LNCaP clone FGC (cell line): ENCODE data around the gene SSPN.

Experiments used
- DNase-seq: peaks from one replicate; pipeline ENCODE4 v3.0.0-alpha.2; 2011; ENCODE audit warnings: low read depth
- H3K4me3 ChIP-seq: 2 replicates; pipeline ENCODE4 v1.5.1; 2011; ENCODE audit warnings: mild to moderate bottlenecking, low read depth, low read length, control low read depth
- TF ChIP-seq, protein P1 (sequence below): IDR thresholded peaks from 2 replicates; pipeline ENCODE4 v1.5.1; 2012; ENCODE audit warnings: mild to moderate bottlenecking; ENCODE audit not compliant: control insufficient read depth, insufficient read depth; ENCODE audit errors: extremely low read depth

The SSPN gene

GRCh38 chr12:26244503-26244902 lies 49.1 kb downstream of the SSPN start:
- H3K4me3 ChIP-seq: no peak overlapping the region
- no peak for DNase-seq
- TF ChIP-seq, protein P1, sequence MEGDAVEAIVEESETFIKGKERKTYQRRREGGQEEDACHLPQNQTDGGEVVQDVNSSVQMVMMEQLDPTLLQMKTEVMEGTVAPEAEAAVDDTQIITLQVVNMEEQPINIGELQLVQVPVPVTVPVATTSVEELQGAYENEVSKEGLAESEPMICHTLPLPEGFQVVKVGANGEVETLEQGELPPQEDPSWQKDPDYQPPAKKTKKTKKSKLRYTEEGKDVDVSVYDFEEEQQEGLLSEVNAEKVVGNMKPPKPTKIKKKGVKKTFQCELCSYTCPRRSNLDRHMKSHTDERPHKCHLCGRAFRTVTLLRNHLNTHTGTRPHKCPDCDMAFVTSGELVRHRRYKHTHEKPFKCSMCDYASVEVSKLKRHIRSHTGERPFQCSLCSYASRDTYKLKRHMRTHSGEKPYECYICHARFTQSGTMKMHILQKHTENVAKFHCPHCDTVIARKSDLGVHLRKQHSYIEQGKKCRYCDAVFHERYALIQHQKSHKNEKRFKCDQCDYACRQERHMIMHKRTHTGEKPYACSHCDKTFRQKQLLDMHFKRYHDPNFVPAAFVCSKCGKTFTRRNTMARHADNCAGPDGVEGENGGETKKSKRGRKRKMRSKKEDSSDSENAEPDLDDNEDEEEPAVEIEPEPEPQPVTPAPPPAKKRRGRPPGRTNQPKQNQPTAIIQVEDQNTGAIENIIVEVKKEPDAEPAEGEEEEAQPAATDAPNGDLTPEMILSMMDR: no peak

- no peak for DNase-seq
- H3K4me3 ChIP-seq: no peak overlapping the region
- TF ChIP-seq, protein P1: no peak
These were observed 50.0 kb downstream of the SSPN start for GRCh38 chr12:26245175-26245942.

DNA sequence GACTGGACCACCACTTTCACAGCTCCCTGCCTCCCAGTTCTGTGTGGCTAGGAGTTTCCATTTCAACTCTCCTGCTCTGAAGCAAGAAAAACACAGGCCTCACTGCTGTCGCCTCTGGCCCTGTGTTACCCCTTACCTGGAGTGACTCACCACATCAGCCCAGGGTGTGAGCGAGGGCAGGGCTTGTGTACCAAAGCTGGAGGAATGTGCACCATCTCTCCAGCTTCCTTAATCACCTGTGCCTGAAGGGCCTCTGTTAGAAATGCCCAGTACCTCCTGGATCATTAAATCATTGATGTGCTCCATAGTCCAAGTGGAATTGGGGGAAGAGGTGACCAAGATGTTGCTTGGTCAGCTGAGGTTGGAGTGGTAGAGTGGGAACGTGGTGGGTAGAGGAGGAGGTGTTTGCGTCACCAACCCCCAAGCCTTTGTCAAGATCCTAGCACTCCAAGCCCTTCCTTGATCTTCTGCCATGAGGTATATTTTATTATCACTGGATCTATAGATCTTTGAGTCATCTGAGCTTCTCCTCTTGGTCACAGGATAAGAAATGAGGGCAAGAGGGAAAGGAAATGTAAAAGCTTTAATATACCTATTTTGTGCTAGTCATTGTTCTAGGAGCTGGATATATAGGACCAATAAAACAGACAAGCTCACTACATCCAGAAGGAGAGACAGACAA lies 51.3 kb downstream of the SSPN start:
- no peak overlapping the region for H3K4me3 ChIP-seq
- no peak for DNase-seq
- TF ChIP-seq, protein P1: no peak

GRCh38 chr12:26247873-26248272 lies 52.5 kb downstream of the SSPN start:
- H3K4me3 ChIP-seq: no peak overlapping the region
- DNase-seq: no peak
- TF ChIP-seq, protein P1: no peak

- H3K4me3 ChIP-seq: no peak overlapping the region
- TF ChIP-seq, protein P1: no peak
- no peak for DNase-seq
These were observed 55.4 kb downstream of the SSPN start for GRCh38 chr12:26250801-26251200.

- H3K4me3 ChIP-seq: no peak overlapping the region
- no peak for DNase-seq
- TF ChIP-seq, protein P1: no peak
These were observed 56.2 kb downstream of the SSPN start for GRCh38 chr12:26251600-26251999.
